ENCODE results near the gene ACOX3.

Gene ACOX3

DNA sequence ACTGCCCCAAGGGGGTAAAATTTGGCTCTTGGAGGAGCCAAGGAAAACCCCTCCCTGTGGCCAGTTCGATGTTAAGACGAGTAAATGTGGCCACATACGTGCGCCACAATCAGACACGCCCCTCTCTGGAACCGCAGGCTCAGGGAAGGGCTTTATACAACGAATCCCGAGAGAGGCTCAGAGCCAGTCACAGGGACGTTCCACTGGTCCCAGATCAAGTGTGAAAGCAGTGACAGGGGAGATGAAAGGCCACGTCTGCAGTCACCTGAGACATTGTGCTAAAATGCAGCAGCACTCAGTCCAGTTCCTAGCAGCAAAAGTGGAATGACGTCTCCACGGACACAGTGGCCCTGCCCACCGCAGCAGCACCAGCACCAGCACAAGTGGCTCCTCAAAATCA, 68.0 kb downstream of the ACOX3 start:
- no peak for DNase-seq (ENCODE audit: low spot score)
- TF ChIP-seq, protein P1, sequence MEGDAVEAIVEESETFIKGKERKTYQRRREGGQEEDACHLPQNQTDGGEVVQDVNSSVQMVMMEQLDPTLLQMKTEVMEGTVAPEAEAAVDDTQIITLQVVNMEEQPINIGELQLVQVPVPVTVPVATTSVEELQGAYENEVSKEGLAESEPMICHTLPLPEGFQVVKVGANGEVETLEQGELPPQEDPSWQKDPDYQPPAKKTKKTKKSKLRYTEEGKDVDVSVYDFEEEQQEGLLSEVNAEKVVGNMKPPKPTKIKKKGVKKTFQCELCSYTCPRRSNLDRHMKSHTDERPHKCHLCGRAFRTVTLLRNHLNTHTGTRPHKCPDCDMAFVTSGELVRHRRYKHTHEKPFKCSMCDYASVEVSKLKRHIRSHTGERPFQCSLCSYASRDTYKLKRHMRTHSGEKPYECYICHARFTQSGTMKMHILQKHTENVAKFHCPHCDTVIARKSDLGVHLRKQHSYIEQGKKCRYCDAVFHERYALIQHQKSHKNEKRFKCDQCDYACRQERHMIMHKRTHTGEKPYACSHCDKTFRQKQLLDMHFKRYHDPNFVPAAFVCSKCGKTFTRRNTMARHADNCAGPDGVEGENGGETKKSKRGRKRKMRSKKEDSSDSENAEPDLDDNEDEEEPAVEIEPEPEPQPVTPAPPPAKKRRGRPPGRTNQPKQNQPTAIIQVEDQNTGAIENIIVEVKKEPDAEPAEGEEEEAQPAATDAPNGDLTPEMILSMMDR (IDR thresholded peaks at IDR 0.05; ENCODE audit: extremely low read depth, insufficient read depth, missing control alignments): no peak
- in situ Hi-C loops (cut with MboI; ENCODE audit: low pct_unique_long_range_greater_than_20kb, low sequenced_read_pairs, unreplicated experiment): no loop called here

DNA sequence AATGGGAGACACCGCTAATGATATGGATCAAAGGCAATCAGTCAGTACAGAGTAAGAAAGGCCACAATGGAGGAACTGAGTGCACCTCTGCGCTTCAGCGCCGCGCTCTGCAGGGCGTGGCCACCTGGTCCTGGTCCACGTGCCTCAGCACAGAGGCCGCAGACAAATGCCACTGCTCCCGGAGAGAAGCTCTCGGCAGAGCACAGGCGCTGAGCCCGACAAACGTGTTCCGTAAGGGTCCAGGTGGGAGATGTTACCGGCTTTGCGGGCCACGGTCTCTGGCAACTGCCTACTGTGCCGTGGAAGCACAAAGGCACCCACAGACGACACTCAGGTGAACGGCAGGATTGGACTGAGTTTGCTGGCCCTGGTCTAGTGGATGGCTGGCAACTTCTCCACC, 68.9 kb downstream of the ACOX3 start:
- in situ Hi-C loops (cut with MboI; ENCODE audit: low pct_unique_long_range_greater_than_20kb, low sequenced_read_pairs, unreplicated experiment): no loop called here
- DNase-seq (ENCODE audit: low spot score): no peak
- TF ChIP-seq, protein P1 (IDR thresholded peaks at IDR 0.05; ENCODE audit: extremely low read depth, insufficient read depth, missing control alignments): no peak

DNA sequence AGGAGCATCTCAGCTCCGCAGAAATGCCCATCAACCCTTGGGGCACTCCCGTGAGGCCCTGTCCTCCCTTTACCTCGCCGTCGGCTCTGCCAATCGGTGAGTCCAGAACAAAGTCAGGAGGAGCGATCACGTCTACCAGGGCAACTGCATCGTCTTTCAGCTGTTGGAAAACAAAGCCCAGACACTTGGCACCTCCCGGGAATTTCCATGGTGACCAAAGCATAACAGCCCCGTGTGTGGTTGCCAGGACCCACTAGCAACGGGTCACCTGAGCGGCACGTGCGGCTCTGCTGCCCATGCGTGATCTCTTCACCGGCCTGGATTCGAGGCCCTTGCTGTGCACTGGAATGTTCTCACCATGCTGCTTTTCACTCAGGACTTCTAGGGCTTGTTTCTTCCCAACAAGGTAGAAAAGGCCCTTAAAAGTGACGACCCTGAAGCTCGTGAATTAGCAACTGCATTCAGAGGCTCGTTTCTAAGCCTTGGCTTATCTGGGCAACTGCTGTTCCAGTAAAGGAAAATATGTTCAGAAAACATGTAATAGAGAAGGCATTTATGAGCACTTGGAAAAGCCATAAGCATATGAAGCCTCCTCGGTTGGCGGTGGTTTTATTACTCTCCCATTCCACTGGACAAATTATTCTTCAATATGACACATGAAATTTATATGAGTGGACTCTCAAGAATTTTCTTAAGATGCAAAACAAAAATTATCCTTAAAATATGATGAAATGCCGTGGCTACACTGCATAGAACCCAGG, 69.5 kb downstream of the ACOX3 start:
- in situ Hi-C loops (cut with MboI; ENCODE audit: low pct_unique_long_range_greater_than_20kb, low sequenced_read_pairs, unreplicated experiment): no loop called here
- TF ChIP-seq, protein P1 (IDR thresholded peaks at IDR 0.05; ENCODE audit: extremely low read depth, insufficient read depth, missing control alignments): no peak
- no peak for DNase-seq (ENCODE audit: low spot score)

DNA sequence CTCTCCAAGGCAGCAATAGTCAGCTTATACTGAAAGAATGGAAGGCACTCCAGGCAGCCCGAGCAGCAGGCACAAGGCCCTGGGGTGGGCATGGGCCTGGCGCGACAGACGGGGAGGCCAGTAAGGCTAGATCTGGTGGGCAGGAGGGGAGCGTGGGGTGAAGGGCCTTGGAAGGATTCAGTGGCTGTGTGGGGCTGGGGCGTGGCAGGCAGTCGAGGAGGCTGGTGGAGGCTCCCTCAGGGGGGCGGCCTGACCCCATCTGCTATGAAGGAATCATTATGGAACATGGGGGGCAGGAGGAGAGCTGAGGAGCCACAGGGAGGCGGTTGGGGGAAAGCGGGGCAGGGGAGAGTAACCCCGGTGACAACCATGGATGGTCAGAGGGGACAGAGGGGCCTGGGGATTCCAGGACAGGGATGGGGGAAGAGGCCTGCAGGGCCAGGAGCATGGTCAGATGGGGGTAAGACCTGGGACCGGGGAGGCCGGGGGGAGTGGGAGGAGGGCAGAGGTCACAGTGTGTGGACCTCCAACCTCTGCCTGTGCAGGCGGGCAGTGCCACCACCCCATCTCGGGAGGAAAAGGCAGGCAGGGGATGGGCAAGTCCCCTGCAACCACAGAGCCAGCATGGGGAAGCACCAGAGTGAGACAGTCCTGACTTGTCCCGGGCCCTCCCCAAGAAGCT, 70.3 kb downstream of the ACOX3 start:
- in situ Hi-C loops (cut with MboI; ENCODE audit: low pct_unique_long_range_greater_than_20kb, low sequenced_read_pairs, unreplicated experiment): no loop called here
- no peak for DNase-seq (ENCODE audit: low spot score)
- TF ChIP-seq, protein P1 (IDR thresholded peaks at IDR 0.05; ENCODE audit: extremely low read depth, insufficient read depth, missing control alignments): no peak

DNA sequence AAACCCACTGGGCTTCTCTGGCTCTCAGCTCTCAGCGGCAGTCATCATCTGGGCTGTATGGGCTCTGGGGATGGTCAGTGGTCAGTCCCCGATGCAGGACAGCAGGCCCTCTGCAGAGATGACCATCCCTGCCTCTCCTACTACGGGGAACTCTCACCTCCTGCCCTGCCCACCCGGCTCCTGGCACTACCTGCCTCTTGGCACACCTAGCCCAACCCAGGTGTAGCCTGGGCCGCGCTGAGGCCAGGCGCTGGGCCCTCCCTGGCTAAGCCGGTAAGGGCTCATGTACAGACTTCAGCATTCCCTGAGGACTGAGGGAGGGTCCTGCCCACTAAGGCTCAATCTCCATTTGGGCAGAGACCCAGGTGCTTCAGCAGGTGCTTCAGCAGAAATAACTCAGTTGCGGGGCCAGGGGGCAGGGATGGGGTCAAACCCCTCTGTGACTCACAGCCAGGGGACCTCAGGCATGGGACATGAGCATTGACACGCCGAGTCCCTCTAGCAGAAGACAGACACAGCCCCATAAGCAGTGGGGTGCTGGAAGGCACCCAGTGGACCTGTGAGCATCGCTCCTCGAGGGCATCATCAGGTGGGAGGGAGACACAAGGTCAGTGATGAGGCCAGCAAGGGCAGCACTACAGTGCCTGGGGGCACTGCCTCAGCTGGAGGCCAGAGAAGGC, 71.0 kb downstream of the ACOX3 start:
- TF ChIP-seq, protein P1 (IDR thresholded peaks at IDR 0.05; ENCODE audit: extremely low read depth, insufficient read depth, missing control alignments): no peak
- in situ Hi-C loops (cut with MboI; ENCODE audit: low pct_unique_long_range_greater_than_20kb, low sequenced_read_pairs, unreplicated experiment): no loop called here
- no peak for DNase-seq (ENCODE audit: low spot score)

DNA sequence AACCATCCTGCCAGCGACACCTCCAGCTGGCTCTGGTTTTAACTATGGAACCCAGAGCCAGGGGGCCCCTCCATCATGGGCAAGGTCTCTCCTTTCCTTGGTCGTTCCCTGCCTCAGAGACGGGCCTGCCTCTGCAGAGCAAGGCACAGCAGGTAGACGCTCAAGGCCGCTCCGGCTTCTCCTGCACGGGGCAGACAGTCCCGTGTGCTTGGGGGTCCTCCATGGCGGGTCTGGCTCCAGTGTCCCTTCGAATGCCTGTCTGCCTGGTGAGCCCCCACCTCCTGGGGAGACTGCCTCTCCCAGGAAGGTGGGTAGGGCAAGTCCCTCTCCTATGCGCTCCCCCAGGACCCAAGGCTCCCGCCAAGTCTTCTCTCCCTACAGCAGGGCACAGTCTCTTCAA, 71.5 kb downstream of the ACOX3 start:
- in situ Hi-C loops (cut with MboI; ENCODE audit: low pct_unique_long_range_greater_than_20kb, low sequenced_read_pairs, unreplicated experiment): no loop called here
- TF ChIP-seq, protein P1 (IDR thresholded peaks at IDR 0.05; ENCODE audit: extremely low read depth, insufficient read depth, missing control alignments): no peak
- DNase-seq (ENCODE audit: low spot score): no peak

All from GM13977 (cell line).